Trophoblast cell (in vitro differentiated cells and primary cell): ENCODE results near the gene CCL3.
"Not testable (repeated sequence)": the region's sequence is repeated elsewhere in the genome, so short reads cannot be mapped to it uniquely, and the experiment has no call there.

Experiments used
- DNase-seq, 2 donors: peaks; one replicate each; pipeline ENCODE4 v3.0.0-alpha.2; 2016
- H2AFZ ChIP-seq: 2 replicates; pipeline ENCODE4 v1.6.1; 2013; ENCODE audit warnings: low read length, moderate library complexity, mild to moderate bottlenecking; ENCODE audit not compliant: insufficient read depth, poor library complexity
- H2AK5ac ChIP-seq: 2 replicates; pipeline ENCODE4 v1.6.1; 2013; ENCODE audit warnings: mild to moderate bottlenecking, low read length
- H2BK120ac ChIP-seq: 2 replicates; pipeline ENCODE4 v1.6.1; 2013; ENCODE audit warnings: low read length, mild to moderate bottlenecking, moderate library complexity; ENCODE audit not compliant: insufficient read depth, poor library complexity
- H2BK12ac ChIP-seq: 2 replicates; pipeline ENCODE4 v1.6.1; 2013; ENCODE audit warnings: mild to moderate bottlenecking, low read length, moderate library complexity
- H2BK5ac ChIP-seq: 2 replicates; pipeline ENCODE4 v1.6.1; 2013; ENCODE audit warnings: low read length, low read depth, moderate library complexity, mild to moderate bottlenecking; ENCODE audit not compliant: poor library complexity
- H3K14ac ChIP-seq: 2 replicates; pipeline ENCODE4 v1.6.1; 2013; ENCODE audit warnings: mild to moderate bottlenecking, low read length
- H3K18ac ChIP-seq: 2 replicates; pipeline ENCODE4 v1.6.1; 2013; ENCODE audit warnings: mild to moderate bottlenecking, low read length
- H3K23ac ChIP-seq: 2 replicates; pipeline ENCODE4 v1.6.1; 2013; ENCODE audit warnings: low read length
- H3K27ac ChIP-seq: 2 replicates; pipeline ENCODE4 v1.5.1; 2013; ENCODE audit warnings: low read depth, mild to moderate bottlenecking, inconsistent platforms, low read length, moderate library complexity
- H3K27me3 ChIP-seq: 2 replicates; pipeline ENCODE4 v1.6.1; 2013; ENCODE audit warnings: inconsistent platforms, mild to moderate bottlenecking, low read length, moderate library complexity; ENCODE audit not compliant: insufficient read depth
- H3K36me3 ChIP-seq, 2 experiments: 1 replicate in 1 of 2; 2 replicates in 1 of 2; pipeline ENCODE4 v1.6.1; 2013; ENCODE audit warnings: low read length in 2 of 2, mild to moderate bottlenecking in 2 of 2, moderate library complexity in 1 of 2; ENCODE audit not compliant: insufficient read depth in 2 of 2, control insufficient read depth in 1 of 2
- H3K4ac ChIP-seq: 2 replicates; pipeline ENCODE4 v1.6.1; 2013; ENCODE audit warnings: low read depth, mild to moderate bottlenecking, low read length, moderate library complexity
- H3K4me1 ChIP-seq, 2 experiments: 1 replicate in 1 of 2; 2 replicates in 1 of 2; pipeline ENCODE4 v1.6.1; 2013; ENCODE audit warnings: low read length in 2 of 2, mild to moderate bottlenecking in 2 of 2, moderate library complexity in 1 of 2; ENCODE audit not compliant: insufficient read depth in 2 of 2, control insufficient read depth in 1 of 2
- H3K4me2 ChIP-seq: 2 replicates; pipeline ENCODE4 v1.6.1; 2013; ENCODE audit warnings: inconsistent platforms, mild to moderate bottlenecking, low read length, moderate library complexity
- H3K4me3 ChIP-seq: 2 replicates; pipeline ENCODE4 v1.5.1; 2013; ENCODE audit warnings: mild to moderate bottlenecking, low read depth, low read length, inconsistent platforms
- H3K79me1 ChIP-seq: one replicate; pipeline ENCODE4 v1.6.1; 2013; ENCODE audit warnings: low read length
- H3K79me2 ChIP-seq: 2 replicates; pipeline ENCODE4 v1.6.1; 2013; ENCODE audit warnings: low read length, mild to moderate bottlenecking; ENCODE audit not compliant: control insufficient read depth, insufficient read depth, poor library complexity
- H3K9ac ChIP-seq: 2 replicates; pipeline ENCODE4 v1.6.1; 2013; ENCODE audit warnings: mild to moderate bottlenecking, low read length
- H3K9me3 ChIP-seq: 2 replicates; pipeline ENCODE4 v1.6.1; 2013; ENCODE audit warnings: low read depth, mild to moderate bottlenecking, control low read depth, inconsistent platforms, low read length; ENCODE audit not compliant: insufficient read depth
- H4K12ac ChIP-seq: 2 replicates; pipeline ENCODE4 v1.6.1; 2013; ENCODE audit warnings: low read depth, mild to moderate bottlenecking, low read length, moderate library complexity
- H4K8ac ChIP-seq: 2 replicates; pipeline ENCODE4 v1.6.1; 2013; ENCODE audit warnings: low read depth, mild to moderate bottlenecking, low read length, moderate library complexity
- H4K91ac ChIP-seq: one replicate; pipeline ENCODE4 v1.6.1; 2013; ENCODE audit warnings: low read depth, mild to moderate bottlenecking, low read length, moderate library complexity
- WGBS: extraction: QIAGEN DNeasy Blood & Tissue Kit; methylation state at CpG from one replicate; pipeline ENCODE4 v1.1.7; 2013; ENCODE audit warnings: missing lambda C conversion rate; ENCODE audit not compliant: insufficient read length, insufficient coverage; ENCODE audit errors: extremely low coverage; 5-methylcytosine and 5-hydroxymethylcytosine counted together

The CCL3 gene

DNA sequence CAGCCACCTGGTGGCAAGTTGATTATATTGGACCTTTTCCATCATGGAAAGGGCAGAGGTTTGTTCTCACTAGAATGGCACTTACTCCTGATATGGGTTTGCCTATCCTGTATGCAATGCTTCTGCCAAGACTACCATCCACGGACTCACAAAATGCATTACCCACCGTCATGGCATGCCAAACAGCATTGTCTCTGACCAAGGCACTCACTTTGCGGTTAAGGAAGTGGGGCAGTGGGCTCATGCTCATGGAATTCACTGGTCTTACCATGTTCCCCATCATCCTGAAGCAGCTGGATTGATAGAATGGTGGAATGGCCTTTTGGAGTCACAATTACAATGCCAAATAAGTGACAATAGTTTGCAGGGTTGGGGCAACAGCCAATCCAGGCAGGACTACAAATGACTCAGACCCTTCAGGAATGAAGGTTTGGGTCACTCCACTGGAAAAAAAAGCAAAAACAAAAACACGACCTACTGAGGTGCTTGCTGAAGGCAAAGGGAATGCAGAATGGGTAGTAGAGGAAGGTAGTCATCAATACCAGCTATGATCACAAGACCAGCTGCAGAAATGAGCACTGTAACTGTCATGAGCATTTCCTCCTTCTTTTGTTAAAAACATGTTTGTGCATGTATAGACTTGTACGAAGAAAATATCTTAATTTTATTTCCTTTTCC lies 25.2 kb upstream of the CCL3 start:
- not testable (repeated sequence) for H4K12ac ChIP-seq, H3K36me3 ChIP-seq, H3K9me3 ChIP-seq, H3K4ac ChIP-seq, H2AFZ ChIP-seq, H3K4me1 ChIP-seq, H3K18ac ChIP-seq, H2AK5ac ChIP-seq, H3K79me1 ChIP-seq, H3K27ac ChIP-seq, H3K14ac ChIP-seq, H2BK5ac ChIP-seq, H3K4me2 ChIP-seq, H3K9ac ChIP-seq, H3K4me3 ChIP-seq, H2BK120ac ChIP-seq, H3K79me2 ChIP-seq, H4K8ac ChIP-seq, H3K23ac ChIP-seq, H3K27me3 ChIP-seq, H2BK12ac ChIP-seq, DNase-seq, H4K91ac ChIP-seq
- WGBS = no CpG with 5 or more reads among the region's 5 CpGs

DNA sequence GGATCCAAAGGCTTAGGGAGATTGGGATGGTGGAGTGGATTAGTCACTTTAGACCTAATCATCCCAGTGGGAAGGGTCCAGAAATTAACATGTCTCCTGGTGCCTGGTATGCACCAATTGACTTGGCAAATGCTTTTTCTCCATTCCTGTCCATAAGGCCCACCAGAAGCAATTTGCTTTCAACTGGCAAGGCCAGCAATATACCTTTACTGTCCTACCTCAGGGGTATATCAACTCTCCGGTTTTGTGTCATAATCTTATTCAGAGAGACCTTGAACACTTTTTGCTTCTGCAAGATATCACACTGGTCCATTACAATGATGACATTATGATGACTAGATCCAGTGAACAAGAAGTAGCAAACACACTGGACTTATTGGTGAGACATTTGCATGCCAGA lies 23.2 kb upstream of the CCL3 start:
- not testable (repeated sequence) for H2BK5ac ChIP-seq, DNase-seq, H3K4me3 ChIP-seq, H3K4ac ChIP-seq, H3K27me3 ChIP-seq, H3K79me2 ChIP-seq, H3K9ac ChIP-seq, H3K4me1 ChIP-seq, H2BK120ac ChIP-seq, H4K91ac ChIP-seq, H4K8ac ChIP-seq, H3K27ac ChIP-seq, H3K79me1 ChIP-seq, H3K4me2 ChIP-seq, H3K36me3 ChIP-seq, H3K18ac ChIP-seq, H3K23ac ChIP-seq, H3K9me3 ChIP-seq, H3K14ac ChIP-seq, H4K12ac ChIP-seq, H2BK12ac ChIP-seq, H2AK5ac ChIP-seq, H2AFZ ChIP-seq
- WGBS = no CpG with 5 or more reads among the region's 1 CpG

DNA sequence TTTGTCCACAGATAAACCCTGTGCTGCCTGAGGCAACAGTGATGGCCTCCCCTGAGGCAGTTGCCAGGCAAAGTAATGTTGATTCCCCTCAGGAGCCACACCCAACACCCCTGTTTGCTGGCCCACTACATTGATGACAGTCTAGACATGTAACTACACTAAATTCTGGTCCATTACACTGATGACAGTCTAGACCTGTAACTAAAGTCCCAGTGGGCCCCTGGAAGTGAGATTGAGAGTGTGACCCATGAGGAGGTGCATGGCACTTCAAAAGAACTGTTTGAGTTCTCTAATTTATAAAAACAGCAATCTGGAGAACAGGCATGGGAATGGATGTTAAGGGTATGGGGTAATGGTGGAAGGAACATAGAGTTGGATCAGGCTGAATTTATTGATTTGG lies 22.6 kb upstream of the CCL3 start:
- Histone ChIP-seq H3K4me2 (no peak overlapping the region), H3K27me3 (no peaks in the 10 kb centered on the region), H3K4ac (no peak overlapping the region), H3K36me3 (no peaks in the 10 kb centered on the region), H3K27ac (no peak overlapping the region), H4K8ac (no peak overlapping the region), H3K79me1 (no peaks in the 10 kb centered on the region), H2BK12ac (no peak overlapping the region), H3K23ac (no peak overlapping the region), H3K4me1 (no peaks in the 10 kb centered on the region), H3K9me3 (peaks cover 1% of the 10 kb centered on the region), H3K9ac (no peak overlapping the region), H2BK5ac (no peak overlapping the region), H4K12ac (no peak overlapping the region), H3K18ac (no peak overlapping the region), H3K14ac (no peak overlapping the region), H2BK120ac (no peak overlapping the region), H2AFZ (no peak overlapping the region), H3K4me3 (no peak overlapping the region), H3K79me2 (no peaks in the 10 kb centered on the region), H2AK5ac (no peak overlapping the region), H4K91ac (no peak overlapping the region)
- no peak for DNase-seq

DNA sequence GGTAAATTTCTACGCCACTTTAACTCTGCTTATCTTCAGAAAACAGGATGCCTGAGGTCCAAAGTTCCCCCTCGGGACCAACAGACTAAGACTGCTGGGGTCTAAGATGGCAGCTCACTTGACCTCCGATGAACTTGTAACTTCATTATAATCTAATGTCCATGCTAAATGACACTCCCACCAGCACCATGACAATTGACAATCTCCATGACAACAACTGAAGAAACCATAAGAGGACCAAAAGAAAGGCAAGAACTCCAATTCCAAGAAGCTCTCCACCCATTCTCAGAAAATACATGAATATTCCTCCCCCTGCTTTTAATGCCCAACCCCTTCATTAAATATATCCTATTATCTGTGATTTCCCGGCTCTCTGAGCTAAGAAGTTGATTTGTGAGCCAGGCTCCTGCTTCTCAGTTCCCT lies 21.1 kb upstream of the CCL3 start:
- Histone ChIP-seq H4K91ac (no peak overlapping the region), H3K9ac (no peak overlapping the region), H3K23ac (no peak overlapping the region), H3K27me3 (no peaks in the 10 kb centered on the region), H3K36me3 (no peaks in the 10 kb centered on the region), H2BK120ac (no peak overlapping the region), H3K4me2 (no peak overlapping the region), H4K12ac (no peak overlapping the region), H2BK12ac (no peak overlapping the region), H3K79me1 (no peaks in the 10 kb centered on the region), H2AK5ac (no peak overlapping the region), H3K14ac (no peak overlapping the region), H4K8ac (no peak overlapping the region), H3K79me2 (no peaks in the 10 kb centered on the region), H3K27ac (no peak overlapping the region), H3K4ac (no peak overlapping the region), H3K4me3 (no peak overlapping the region), H3K18ac (no peak overlapping the region), H3K4me1 (no peaks in the 10 kb centered on the region), H3K9me3 (peaks cover 1% of the 10 kb centered on the region), H2AFZ (no peak overlapping the region), H2BK5ac (no peak overlapping the region)
- no CpG with 5 or more reads among the region's 4 CpGs for WGBS
- no peak for DNase-seq
